ENCODE data around the gene STAC3. TPM values are rescaled to one million over a fixed set of nuclear protein-coding genes. Genes with fewer than 3 reads are reported as not detected.

Gene STAC3
- polyA plus RNA-seq, 2 of the 4 experiments (the other 2 are of a cell fraction) = 0.40 to 0.43 TPM

GRCh38 chr12:57243521-57244311 lies 7.3 kb downstream of the STAC3 start (continued):
- TF ChIP-seq TFCP2L1 (CRISPR knock-in tag; IDR thresholded peaks at IDR 0.05) (no peak), HMGXB4 (CRISPR knock-in tag; IDR thresholded peaks at IDR 0.05; ENCODE audit: borderline replicate concordance) (no peak), JUNB (IDR thresholded peaks at IDR 0.05) (no peak), KDM5A (IDR thresholded peaks at IDR 0.05) (no peak), MAFK (IDR thresholded peaks at IDR 0.05; ENCODE audit: partially characterized antibody) (no peak), HDAC2 (IDR thresholded peaks at IDR 0.05) (no peak), RAD21 (conservative IDR thresholded peaks at IDR 0.05 in 1 of 2, IDR thresholded peaks at IDR 0.05 in 1 of 2) (peak; percentile 64), E2F6 (IDR thresholded peaks at IDR 0.05; ENCODE audit: borderline replicate concordance, low read depth) (peak; percentile 41; the same call in 1 of the 2 replicates), EP300 (IDR thresholded peaks at IDR 0.05) (no peak), HES2 (IDR thresholded peaks at IDR 0.05) (no peak), RARB (CRISPR knock-in tag; IDR thresholded peaks at IDR 0.05) (no peak), SMC3 (IDR thresholded peaks at IDR 0.05) (peak; percentile 48; the same call in 2 of the 3 replicates), FOSB (CRISPR knock-in tag; IDR thresholded peaks at IDR 0.05) (no peak), MAX (IDR thresholded peaks at IDR 0.05) (peak; percentile 74; the same call in 1 of the 2 replicates), FOSL2 (IDR thresholded peaks at IDR 0.05) (no peak), FOSL2 (CRISPR knock-in tag; IDR thresholded peaks at IDR 0.05) (no peak), ZFP36 (IDR thresholded peaks at IDR 0.05; ENCODE audit: borderline replicate concordance, partially characterized antibody) (no peak), SREBF2 (IDR thresholded peaks at IDR 0.05) (no peak), BHLHE40 (IDR thresholded peaks at IDR 0.05; ENCODE audit: low read depth, low read length) (no peak), ZC3H11A (IDR thresholded peaks at IDR 0.05) (no peak), CBX2 (IDR thresholded peaks at IDR 0.05; ENCODE audit: borderline replicate concordance, low read depth) (no peak), TP53 (CRISPR knock-in tag; IDR thresholded peaks at IDR 0.05) (no peak), CTCF (IDR thresholded peaks at IDR 0.05) (peak; percentile 78), GATA3 (IDR thresholded peaks at IDR 0.05; ENCODE audit: borderline replicate concordance) (0 out of 2 replicates have a peak, but pooled peaks have one; percentile 18), ATOH8 (CRISPR knock-in tag; IDR thresholded peaks at IDR 0.05; ENCODE audit: low read depth) (no peak), HOXA7 (CRISPR knock-in tag; IDR thresholded peaks at IDR 0.05) (no peak), MYC (IDR thresholded peaks at IDR 0.05; ENCODE audit: borderline replicate concordance, low read length) (no peak; the same call in 1 of the 2 replicates)
